CD4-positive, alpha-beta T cell (primary cell): ENCODE measurements around the gene ANXA8. TPM values are rescaled to one million over a fixed set of nuclear protein-coding genes. Genes with fewer than 3 reads are reported as not detected.

ENCODE experiments used
- ATAC-seq: fragments of 200-7000 bp; cut with Tn5 transposase; one replicate; pipeline ENCODE4 v1.10.0; 2022; ENCODE audit warnings: mild to moderate bottlenecking; ENCODE audit not compliant: poor library complexity
- CTCF ChIA-PET: fragments of 350-600 bp; sonication (Branson Sonifier 250); formaldehyde crosslinking; loops from one replicate; lab custom pipeline; 2021; ENCODE audit warnings: antibody characterized with exemption, inconsistent platforms; lab: Charles Lee
- POLR2A ChIA-PET: fragments of 350-600 bp; sonication (Branson Sonifier 250); formaldehyde crosslinking; loops from one replicate; lab custom pipeline; 2021; ENCODE audit warnings: antibody characterized with exemption, inconsistent platforms; lab: Charles Lee
- DNase-seq, 14 experiments: peaks; one replicate each; pipeline ENCODE4 v3.0.0-alpha.2; 2013 to 2020; ENCODE audit warnings: mixed read lengths in 2 of 14
- H3K27ac ChIP-seq, 2 donors: one replicate each; pipeline versions ENCODE4 v1.5.1 to v1.7.0; 2013; ENCODE audit warnings: low read length in 2 of 2, low read depth in 1 of 2, mild to moderate bottlenecking in 1 of 2
- H3K27me3 ChIP-seq, 2 experiments: 1 replicate in 1 of 2; 2 replicates in 1 of 2; pipeline versions ENCODE4 v1.6.1 to v1.7.0; 2013; ENCODE audit warnings: low read length in 2 of 2, control low read depth in 1 of 2, mild to moderate bottlenecking in 1 of 2, moderate library complexity in 1 of 2; ENCODE audit not compliant: insufficient read depth in 2 of 2, control insufficient read depth in 1 of 2
- H3K36me3 ChIP-seq: one replicate; pipeline ENCODE4 v1.6.1; 2013; ENCODE audit warnings: low read length, control low read depth; ENCODE audit not compliant: insufficient read depth
- H3K4me1 ChIP-seq: one replicate; pipeline ENCODE4 v1.6.1; 2013; ENCODE audit warnings: low read length, control low read depth; ENCODE audit not compliant: insufficient read depth
- H3K4me3 ChIP-seq: one replicate; pipeline ENCODE4 v1.5.1; 2013; ENCODE audit warnings: mild to moderate bottlenecking, low read length, moderate library complexity
- H3K9me3 ChIP-seq, 2 experiments: 1 replicate in 1 of 2; 2 replicates in 1 of 2; pipeline versions ENCODE4 v1.6.1 to v1.7.0; 2013; ENCODE audit warnings: low read length in 2 of 2, mild to moderate bottlenecking in 2 of 2, control low read depth in 1 of 2, moderate library complexity in 1 of 2; ENCODE audit not compliant: control insufficient read depth in 1 of 2, insufficient read depth in 1 of 2
- H3K27ac Mint-ChIP-seq: one replicate; pipeline ENCODE4 v1.8.0; 2020; ENCODE audit warnings: mixed read lengths
- H3K27me3 Mint-ChIP-seq: one replicate; pipeline ENCODE4 v1.8.0; 2021; ENCODE audit warnings: mixed read lengths
- H3K36me3 Mint-ChIP-seq: one replicate; pipeline ENCODE4 v1.8.0; 2021; ENCODE audit warnings: low read depth, mixed read lengths
- H3K4me1 Mint-ChIP-seq: one replicate; pipeline ENCODE4 v1.8.0; 2021; ENCODE audit warnings: low read depth, mixed read lengths
- H3K4me3 Mint-ChIP-seq: one replicate; pipeline ENCODE4 v1.8.0; 2020; ENCODE audit warnings: mild to moderate bottlenecking, mixed read lengths
- H3K9me3 Mint-ChIP-seq: one replicate; pipeline ENCODE4 v1.8.0; 2020; ENCODE audit warnings: mixed read lengths
- intact Hi-C, 2 experiments: fragments of 100-400 bp; cut with DNase I in 1 of 2; cut with micrococcal nuclease in 1 of 2; formaldehyde crosslinking; loops; one replicate each; pipeline versions ENCODE4 v1.15.1 to v1.9.0; 2023 to 2025; cut with DNase I, micrococcal nuclease
- total RNA-seq, 174 experiments: library from RNA in 2 of 174; stranded (reverse) in 2 of 174; gene quantifications; one replicate each; pipeline ENCODE4 v1.2.3 and lab custom pipeline; 2021 to 2026
- TF ChIP-seq, protein P1 (sequence below): fragments of 200-600 bp; IDR thresholded peaks from one replicate; pipeline ENCODE4 v1.8.0; 2022; ENCODE audit warnings: antibody characterized with exemption, mild to moderate bottlenecking

Gene ANXA8
- total RNA-seq, 2 experiments from 2014 or later = not detected

DNA sequence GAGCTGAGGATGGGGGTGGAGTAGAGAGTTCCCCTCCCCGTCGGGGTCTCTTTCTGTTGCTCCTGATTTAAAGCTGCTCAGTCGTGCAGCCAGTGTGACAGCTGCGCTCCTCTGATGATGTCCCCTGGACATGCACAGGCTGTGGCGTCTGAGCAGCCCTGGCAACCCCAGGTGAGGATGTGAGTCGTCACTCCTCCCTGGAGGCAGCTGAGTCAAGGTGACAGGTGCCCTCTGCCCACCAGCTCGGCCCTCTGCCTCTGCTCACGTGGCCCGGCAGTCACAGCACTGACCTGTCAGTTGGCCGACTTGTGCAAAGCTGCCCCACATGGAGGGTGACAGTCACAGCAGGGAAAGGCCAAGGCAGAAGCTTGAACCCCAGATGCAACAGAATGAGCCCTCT, 33.9 kb downstream of the ANXA8 start:
- POLR2A ChIA-PET = no interaction called here

DNA sequence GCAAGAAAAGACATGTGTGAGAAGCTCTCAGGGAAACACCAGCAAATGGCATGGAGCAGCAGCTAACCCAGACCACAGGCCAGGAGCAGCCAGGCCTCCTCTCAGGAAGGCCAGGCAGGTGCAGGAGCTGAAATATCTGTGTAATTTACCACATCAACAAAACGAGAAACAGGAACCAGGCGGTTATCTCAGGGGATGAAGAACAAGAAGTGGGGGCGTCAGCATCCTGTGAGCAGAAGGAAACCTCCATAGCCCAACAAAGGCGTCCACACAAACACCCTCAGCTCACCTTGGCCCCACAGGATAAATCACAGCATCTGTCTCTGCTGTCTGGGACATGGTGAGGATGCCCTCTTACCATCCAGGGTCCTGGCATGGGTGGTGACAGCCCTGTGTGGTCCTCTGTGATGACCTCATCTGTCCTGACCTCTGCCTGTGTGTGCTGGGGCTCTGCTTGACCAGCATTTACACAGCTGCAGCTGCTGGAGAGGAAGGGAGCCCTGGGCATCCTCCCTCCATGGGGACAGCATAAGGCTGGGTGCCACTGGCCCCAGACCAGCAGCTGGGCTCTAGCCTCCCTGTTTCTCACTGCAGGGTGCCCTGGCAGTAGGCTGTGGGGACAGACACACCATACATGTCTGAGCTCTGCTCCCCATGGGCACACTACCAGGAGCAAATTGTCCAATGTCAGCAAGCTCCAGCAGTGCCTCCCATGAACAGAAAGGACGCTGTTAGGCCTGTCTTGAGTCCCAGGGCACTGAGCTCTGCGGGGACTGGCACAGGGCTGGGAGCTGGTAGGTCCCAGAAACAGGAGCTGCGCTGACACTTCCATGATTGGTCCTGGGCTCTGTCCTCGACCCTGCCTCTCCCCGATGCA, 34.6 kb downstream of the ANXA8 start:
- H3K4me3 ChIP-seq = no peak overlapping the region
- TF ChIP-seq, protein P1, sequence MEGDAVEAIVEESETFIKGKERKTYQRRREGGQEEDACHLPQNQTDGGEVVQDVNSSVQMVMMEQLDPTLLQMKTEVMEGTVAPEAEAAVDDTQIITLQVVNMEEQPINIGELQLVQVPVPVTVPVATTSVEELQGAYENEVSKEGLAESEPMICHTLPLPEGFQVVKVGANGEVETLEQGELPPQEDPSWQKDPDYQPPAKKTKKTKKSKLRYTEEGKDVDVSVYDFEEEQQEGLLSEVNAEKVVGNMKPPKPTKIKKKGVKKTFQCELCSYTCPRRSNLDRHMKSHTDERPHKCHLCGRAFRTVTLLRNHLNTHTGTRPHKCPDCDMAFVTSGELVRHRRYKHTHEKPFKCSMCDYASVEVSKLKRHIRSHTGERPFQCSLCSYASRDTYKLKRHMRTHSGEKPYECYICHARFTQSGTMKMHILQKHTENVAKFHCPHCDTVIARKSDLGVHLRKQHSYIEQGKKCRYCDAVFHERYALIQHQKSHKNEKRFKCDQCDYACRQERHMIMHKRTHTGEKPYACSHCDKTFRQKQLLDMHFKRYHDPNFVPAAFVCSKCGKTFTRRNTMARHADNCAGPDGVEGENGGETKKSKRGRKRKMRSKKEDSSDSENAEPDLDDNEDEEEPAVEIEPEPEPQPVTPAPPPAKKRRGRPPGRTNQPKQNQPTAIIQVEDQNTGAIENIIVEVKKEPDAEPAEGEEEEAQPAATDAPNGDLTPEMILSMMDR = no peak
- peaks cover 0 to 5% of the 10 kb centered on the region in 2 experiments for H3K27me3 ChIP-seq
- no peak overlapping the region for H3K27ac Mint-ChIP-seq
- POLR2A ChIA-PET = no interaction called here
- H3K9me3 Mint-ChIP-seq = peaks cover 10% of the 10 kb centered on the region
- no peaks in the 10 kb centered on the region for H3K27me3 Mint-ChIP-seq
- no peaks in the 10 kb centered on the region for H3K36me3 Mint-ChIP-seq
- no peak overlapping the region for H3K27ac ChIP-seq
- intact Hi-C loops = no loop called here
- H3K36me3 ChIP-seq = no peaks in the 10 kb centered on the region
- H3K4me1 ChIP-seq = peaks cover 7% of the 10 kb centered on the region
- CTCF ChIA-PET = no interaction called here
- DNase-seq = no peak
- H3K9me3 ChIP-seq = peaks cover 9 to 14% of the 10 kb centered on the region in 2 experiments
- no peak overlapping the region for H3K4me3 Mint-ChIP-seq
- H3K4me1 Mint-ChIP-seq = peaks cover 16% of the 10 kb centered on the region
- no peak for ATAC-seq

More for the DNA sequence above, 33.9 kb downstream of the ANXA8 start:
- Mint-ChIP-seq H3K27ac (no peak overlapping the region), H3K27me3 (no peaks in the 10 kb centered on the region), H3K36me3 (no peaks in the 10 kb centered on the region), H3K4me3 (no peak overlapping the region), H3K9me3 (peaks cover 10% of the 10 kb centered on the region), H3K4me1 (peaks cover 16% of the 10 kb centered on the region)
- TF ChIP-seq, protein P1 = no peak
- H3K36me3 ChIP-seq = no peaks in the 10 kb centered on the region
- peaks cover 0 to 5% of the 10 kb centered on the region in 2 experiments for H3K27me3 ChIP-seq
- CTCF ChIA-PET = no interaction called here
- DNase-seq (no peak), ATAC-seq (no peak)
- no peak overlapping the region for H3K4me3 ChIP-seq
- H3K27ac ChIP-seq = no peak overlapping the region
- H3K4me1 ChIP-seq = peaks cover 7% of the 10 kb centered on the region
- intact Hi-C loops = no loop called here
- H3K9me3 ChIP-seq = peaks cover 9% of the 10 kb centered on the region in 2 experiments

DNA sequence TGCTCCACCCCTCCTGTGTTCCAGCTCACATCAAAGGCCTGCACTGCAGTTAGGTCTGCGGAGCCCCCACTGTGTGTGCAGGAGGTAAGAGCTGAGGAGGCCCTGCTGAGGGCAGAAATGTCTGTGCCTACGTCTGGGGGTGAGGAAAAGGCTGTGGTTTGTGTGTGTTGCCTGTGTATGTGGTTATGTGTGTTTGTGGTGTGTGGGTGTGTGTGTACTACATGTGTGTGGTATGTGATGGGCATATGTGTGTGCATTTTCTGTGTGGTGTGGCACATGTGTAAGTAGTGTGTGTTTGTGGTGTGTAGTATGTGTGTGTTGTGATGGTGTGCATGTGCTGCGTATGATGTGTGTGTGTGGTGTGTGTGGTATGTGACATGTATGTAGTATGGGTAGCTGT, 36.2 kb downstream of the ANXA8 start:
- ATAC-seq = no peak
- TF ChIP-seq, protein P1 = no peak
- Mint-ChIP-seq H3K36me3 (no peaks in the 10 kb centered on the region), H3K4me1 (peaks cover 16% of the 10 kb centered on the region), H3K4me3 (no peak overlapping the region), H3K9me3 (peaks cover 10% of the 10 kb centered on the region), H3K27ac (no peak overlapping the region), H3K27me3 (no peaks in the 10 kb centered on the region)
- H3K27ac ChIP-seq = no peak overlapping the region
- intact Hi-C loops = no loop called here
- peaks cover 0 to 5% of the 10 kb centered on the region in 2 experiments for H3K27me3 ChIP-seq
- ChIA-PET POLR2A (no interaction called here), CTCF (no interaction called here)
- H3K9me3 ChIP-seq = peaks cover 9 to 27% of the 10 kb centered on the region in 2 experiments
- H3K36me3 ChIP-seq = no peaks in the 10 kb centered on the region
- no peak for DNase-seq
- H3K4me1 ChIP-seq = peaks cover 7% of the 10 kb centered on the region
- no peak overlapping the region for H3K4me3 ChIP-seq
